Measurements from ENCODE around the gene MCC.

- TF ChIP-seq, protein P1, sequence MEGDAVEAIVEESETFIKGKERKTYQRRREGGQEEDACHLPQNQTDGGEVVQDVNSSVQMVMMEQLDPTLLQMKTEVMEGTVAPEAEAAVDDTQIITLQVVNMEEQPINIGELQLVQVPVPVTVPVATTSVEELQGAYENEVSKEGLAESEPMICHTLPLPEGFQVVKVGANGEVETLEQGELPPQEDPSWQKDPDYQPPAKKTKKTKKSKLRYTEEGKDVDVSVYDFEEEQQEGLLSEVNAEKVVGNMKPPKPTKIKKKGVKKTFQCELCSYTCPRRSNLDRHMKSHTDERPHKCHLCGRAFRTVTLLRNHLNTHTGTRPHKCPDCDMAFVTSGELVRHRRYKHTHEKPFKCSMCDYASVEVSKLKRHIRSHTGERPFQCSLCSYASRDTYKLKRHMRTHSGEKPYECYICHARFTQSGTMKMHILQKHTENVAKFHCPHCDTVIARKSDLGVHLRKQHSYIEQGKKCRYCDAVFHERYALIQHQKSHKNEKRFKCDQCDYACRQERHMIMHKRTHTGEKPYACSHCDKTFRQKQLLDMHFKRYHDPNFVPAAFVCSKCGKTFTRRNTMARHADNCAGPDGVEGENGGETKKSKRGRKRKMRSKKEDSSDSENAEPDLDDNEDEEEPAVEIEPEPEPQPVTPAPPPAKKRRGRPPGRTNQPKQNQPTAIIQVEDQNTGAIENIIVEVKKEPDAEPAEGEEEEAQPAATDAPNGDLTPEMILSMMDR (IDR thresholded peaks at IDR 0.05; ENCODE audit: low read depth, low read length, missing input control): no peak
- no peak for TF ChIP-seq REST (IDR thresholded peaks at IDR 0.05)
- TF ChIP-seq JUND (IDR thresholded peaks at IDR 0.05): no peak
- no peak for TF ChIP-seq GABPA (IDR thresholded peaks at IDR 0.05 in 1 of 2, conservative IDR thresholded peaks at IDR 0.05 in 1 of 2)
- no peak for TF ChIP-seq MAX (IDR thresholded peaks at IDR 0.05)
- no peak for TF ChIP-seq SP1 (IDR thresholded peaks at IDR 0.05)
- TF ChIP-seq RAD21 (IDR thresholded peaks at IDR 0.05): no peak
- no peak for TF ChIP-seq FOXA1 (IDR thresholded peaks at IDR 0.05)
These were observed 342.4 kb downstream of the MCC start for GRCh38 chr5:113145757-113146387.

Data from liver (tissue), 3 donors.